ENCODE results near the gene EME1. TPM values are rescaled to one million over a fixed set of nuclear protein-coding genes. Genes with fewer than 3 reads are reported as not detected.

EME1 gene
- total and polyA plus RNA-seq, 2 of the 13 experiments (the other 11 are each of a cell fraction or from before 2014, with no cell fraction given) = 20.7 to 24.6 TPM

DNA sequence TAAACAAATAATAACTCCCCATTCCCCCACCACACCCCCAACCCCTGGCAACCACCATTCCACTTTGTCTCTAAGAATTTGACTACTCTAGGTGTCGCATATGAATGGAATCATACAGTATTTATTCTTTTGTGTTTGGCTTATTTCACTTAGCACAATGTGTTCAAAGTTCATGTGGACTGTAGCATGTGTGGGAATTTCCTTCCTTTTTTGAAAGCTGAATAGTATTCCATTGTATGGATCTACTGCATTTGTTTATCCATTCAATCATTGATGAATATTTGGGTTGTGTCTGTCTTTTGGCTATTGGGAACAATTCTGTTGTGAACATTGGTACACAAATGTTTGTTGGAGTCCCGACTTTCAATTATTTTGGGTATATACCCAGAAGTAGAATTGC, 49.7 kb downstream of the EME1 start (continued):
- TF ChIP-seq ZBED4 (CRISPR knock-in tag; IDR thresholded peaks at IDR 0.05; ENCODE audit: borderline replicate concordance) (no peak), EZH2 (conservative IDR thresholded peaks at IDR 0.05; ENCODE audit: low read depth, low read length) (no peak), ZNF768 (CRISPR knock-in tag; IDR thresholded peaks at IDR 0.05) (no peak), SP140L (CRISPR knock-in tag; IDR thresholded peaks at IDR 0.05; ENCODE audit: borderline replicate concordance) (no peak), ZNF569 (CRISPR knock-in tag; IDR thresholded peaks at IDR 0.05; ENCODE audit: borderline replicate concordance) (no peak), SNAPC5 (CRISPR knock-in tag; IDR thresholded peaks at IDR 0.05; ENCODE audit: borderline replicate concordance) (no peak), CBFB (CRISPR knock-in tag; IDR thresholded peaks at IDR 0.05) (no peak), KMT2B (CRISPR knock-in tag; IDR thresholded peaks at IDR 0.05) (no peak), GRHL1 (CRISPR knock-in tag; conservative IDR thresholded peaks at IDR 0.05) (no peak), EP300 (IDR thresholded peaks at IDR 0.05; ENCODE audit: low read depth in 2 of 2, low read length in 2 of 2) (peak in 1 of 2 experiments; percentile 68; a peak in 1 of 4 replicates), EP300 (CRISPR knock-in tag; IDR thresholded peaks at IDR 0.05; ENCODE audit: borderline replicate concordance) (no peak), KIAA2018 (CRISPR knock-in tag; IDR thresholded peaks at IDR 0.05; ENCODE audit: borderline replicate concordance) (no peak), PAF1 (CRISPR knock-in tag; IDR thresholded peaks at IDR 0.05) (no peak), ZFP36L1 (CRISPR knock-in tag; IDR thresholded peaks at IDR 0.05) (no peak)
- TF ChIP-seq, protein P1, sequence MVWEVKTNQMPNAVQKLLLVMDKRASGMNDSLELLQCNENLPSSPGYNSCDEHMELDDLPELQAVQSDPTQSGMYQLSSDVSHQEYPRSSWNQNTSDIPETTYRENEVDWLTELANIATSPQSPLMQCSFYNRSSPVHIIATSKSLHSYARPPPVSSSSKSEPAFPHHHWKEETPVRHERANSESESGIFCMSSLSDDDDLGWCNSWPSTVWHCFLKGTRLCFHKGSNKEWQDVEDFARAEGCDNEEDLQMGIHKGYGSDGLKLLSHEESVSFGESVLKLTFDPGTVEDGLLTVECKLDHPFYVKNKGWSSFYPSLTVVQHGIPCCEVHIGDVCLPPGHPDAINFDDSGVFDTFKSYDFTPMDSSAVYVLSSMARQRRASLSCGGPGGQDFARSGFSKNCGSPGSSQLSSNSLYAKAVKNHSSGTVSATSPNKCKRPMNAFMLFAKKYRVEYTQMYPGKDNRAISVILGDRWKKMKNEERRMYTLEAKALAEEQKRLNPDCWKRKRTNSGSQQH (CRISPR knock-in tag; IDR thresholded peaks at IDR 0.05; ENCODE audit: low read depth) = no peak
